Measurements from ENCODE around the gene CPD.

DNA sequence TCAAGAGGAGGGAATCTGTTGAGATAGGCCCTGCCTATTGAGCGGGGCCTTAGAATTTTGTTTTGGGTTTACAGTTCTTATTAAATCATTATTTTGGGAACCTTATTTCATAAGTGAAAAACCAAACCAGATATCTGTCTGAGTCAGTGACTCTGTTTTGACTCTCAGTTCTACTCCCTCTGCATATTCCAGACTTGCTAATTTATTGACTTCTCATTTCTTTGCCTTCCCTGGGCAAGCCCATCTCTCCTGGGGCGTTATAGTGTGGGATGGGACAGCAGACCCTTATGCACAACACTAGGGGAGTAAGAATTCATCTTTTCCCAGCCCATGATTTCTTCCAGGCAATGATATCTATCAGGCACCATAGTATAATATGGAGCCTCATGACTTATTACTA lies 45.7 kb downstream of the CPD start:
- TF ChIP-seq, protein P1, sequence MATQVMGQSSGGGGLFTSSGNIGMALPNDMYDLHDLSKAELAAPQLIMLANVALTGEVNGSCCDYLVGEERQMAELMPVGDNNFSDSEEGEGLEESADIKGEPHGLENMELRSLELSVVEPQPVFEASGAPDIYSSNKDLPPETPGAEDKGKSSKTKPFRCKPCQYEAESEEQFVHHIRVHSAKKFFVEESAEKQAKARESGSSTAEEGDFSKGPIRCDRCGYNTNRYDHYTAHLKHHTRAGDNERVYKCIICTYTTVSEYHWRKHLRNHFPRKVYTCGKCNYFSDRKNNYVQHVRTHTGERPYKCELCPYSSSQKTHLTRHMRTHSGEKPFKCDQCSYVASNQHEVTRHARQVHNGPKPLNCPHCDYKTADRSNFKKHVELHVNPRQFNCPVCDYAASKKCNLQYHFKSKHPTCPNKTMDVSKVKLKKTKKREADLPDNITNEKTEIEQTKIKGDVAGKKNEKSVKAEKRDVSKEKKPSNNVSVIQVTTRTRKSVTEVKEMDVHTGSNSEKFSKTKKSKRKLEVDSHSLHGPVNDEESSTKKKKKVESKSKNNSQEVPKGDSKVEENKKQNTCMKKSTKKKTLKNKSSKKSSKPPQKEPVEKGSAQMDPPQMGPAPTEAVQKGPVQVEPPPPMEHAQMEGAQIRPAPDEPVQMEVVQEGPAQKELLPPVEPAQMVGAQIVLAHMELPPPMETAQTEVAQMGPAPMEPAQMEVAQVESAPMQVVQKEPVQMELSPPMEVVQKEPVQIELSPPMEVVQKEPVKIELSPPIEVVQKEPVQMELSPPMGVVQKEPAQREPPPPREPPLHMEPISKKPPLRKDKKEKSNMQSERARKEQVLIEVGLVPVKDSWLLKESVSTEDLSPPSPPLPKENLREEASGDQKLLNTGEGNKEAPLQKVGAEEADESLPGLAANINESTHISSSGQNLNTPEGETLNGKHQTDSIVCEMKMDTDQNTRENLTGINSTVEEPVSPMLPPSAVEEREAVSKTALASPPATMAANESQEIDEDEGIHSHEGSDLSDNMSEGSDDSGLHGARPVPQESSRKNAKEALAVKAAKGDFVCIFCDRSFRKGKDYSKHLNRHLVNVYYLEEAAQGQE (IDR thresholded peaks at IDR 0.05; ENCODE audit: low read depth, low read length) = no peak
- TF ChIP-seq POLR2AphosphoS5 (IDR thresholded peaks at IDR 0.05; ENCODE audit: low read depth, low read length) (no peak), FOXM1 (IDR thresholded peaks at IDR 0.05; ENCODE audit: low read depth) (no peak), ELF1 (IDR thresholded peaks at IDR 0.05) (no peak), EZH2phosphoT487 (IDR thresholded peaks at IDR 0.05; ENCODE audit: borderline replicate concordance, low read depth) (no peak), CHD2 (IDR thresholded peaks at IDR 0.05; ENCODE audit: low read length, partially characterized antibody) (no peak), SMC3 (IDR thresholded peaks at IDR 0.05; ENCODE audit: low read depth, low read length) (no peak)
- TF ChIP-seq, protein P2, sequence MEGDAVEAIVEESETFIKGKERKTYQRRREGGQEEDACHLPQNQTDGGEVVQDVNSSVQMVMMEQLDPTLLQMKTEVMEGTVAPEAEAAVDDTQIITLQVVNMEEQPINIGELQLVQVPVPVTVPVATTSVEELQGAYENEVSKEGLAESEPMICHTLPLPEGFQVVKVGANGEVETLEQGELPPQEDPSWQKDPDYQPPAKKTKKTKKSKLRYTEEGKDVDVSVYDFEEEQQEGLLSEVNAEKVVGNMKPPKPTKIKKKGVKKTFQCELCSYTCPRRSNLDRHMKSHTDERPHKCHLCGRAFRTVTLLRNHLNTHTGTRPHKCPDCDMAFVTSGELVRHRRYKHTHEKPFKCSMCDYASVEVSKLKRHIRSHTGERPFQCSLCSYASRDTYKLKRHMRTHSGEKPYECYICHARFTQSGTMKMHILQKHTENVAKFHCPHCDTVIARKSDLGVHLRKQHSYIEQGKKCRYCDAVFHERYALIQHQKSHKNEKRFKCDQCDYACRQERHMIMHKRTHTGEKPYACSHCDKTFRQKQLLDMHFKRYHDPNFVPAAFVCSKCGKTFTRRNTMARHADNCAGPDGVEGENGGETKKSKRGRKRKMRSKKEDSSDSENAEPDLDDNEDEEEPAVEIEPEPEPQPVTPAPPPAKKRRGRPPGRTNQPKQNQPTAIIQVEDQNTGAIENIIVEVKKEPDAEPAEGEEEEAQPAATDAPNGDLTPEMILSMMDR (IDR thresholded peaks at IDR 0.05) = no peak
